ENCODE measurements around the gene NUDT9.
"Not testable (repeated sequence)": the region's sequence is repeated elsewhere in the genome, so short reads cannot be mapped to it uniquely, and the experiment has no call there.

DNA sequence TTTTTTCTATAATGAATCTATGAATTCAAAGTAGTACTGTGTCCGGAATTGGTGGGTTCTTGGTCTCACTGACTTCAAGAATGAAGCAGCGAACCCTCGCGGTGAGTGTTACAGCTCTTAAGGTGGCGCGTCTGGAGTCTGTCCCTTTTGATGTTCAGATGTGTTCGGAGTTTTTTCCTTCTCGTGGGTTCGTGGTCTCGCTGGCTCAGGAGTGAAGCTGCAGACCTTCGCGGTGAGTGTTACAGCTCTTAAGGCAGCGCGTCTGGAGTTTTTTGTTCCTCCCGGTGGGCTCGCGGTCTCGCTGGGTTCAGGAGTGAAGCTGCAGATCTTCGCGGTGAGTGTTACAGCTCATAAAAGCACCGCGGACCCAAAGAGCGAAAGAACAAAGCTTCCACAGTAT is 27.3 kb upstream of the NUDT9 start:
- not testable (repeated sequence) for TF ChIP-seq POLR2A (IDR thresholded peaks at IDR 0.05)
- TF ChIP-seq, protein P1, sequence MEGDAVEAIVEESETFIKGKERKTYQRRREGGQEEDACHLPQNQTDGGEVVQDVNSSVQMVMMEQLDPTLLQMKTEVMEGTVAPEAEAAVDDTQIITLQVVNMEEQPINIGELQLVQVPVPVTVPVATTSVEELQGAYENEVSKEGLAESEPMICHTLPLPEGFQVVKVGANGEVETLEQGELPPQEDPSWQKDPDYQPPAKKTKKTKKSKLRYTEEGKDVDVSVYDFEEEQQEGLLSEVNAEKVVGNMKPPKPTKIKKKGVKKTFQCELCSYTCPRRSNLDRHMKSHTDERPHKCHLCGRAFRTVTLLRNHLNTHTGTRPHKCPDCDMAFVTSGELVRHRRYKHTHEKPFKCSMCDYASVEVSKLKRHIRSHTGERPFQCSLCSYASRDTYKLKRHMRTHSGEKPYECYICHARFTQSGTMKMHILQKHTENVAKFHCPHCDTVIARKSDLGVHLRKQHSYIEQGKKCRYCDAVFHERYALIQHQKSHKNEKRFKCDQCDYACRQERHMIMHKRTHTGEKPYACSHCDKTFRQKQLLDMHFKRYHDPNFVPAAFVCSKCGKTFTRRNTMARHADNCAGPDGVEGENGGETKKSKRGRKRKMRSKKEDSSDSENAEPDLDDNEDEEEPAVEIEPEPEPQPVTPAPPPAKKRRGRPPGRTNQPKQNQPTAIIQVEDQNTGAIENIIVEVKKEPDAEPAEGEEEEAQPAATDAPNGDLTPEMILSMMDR (IDR thresholded peaks at IDR 0.05): not testable (repeated sequence)

Data from testis (tissue), 2 donors.